SK-N-SH treated with all-trans-retinoic acid at 6 μM for 48 hours (cell line): ENCODE results near the gene LITAF.

Experiments
- PATZ1 ChIP-seq: fragments of 250-450 bp; sonication (Bioruptor Pico); IDR thresholded peaks from 2 replicates; pipeline ENCODE4 v1.8.0; 2020; ENCODE audit warnings: mild to moderate bottlenecking, moderate library complexity, borderline replicate concordance
- TSHZ2 ChIP-seq: fragments of 250-450 bp; sonication (Bioruptor Pico); IDR thresholded peaks from 2 replicates; pipeline ENCODE4 v1.5.0; 2020; ENCODE audit warnings: mild to moderate bottlenecking, moderate library complexity
- ZNF565 ChIP-seq: fragments of 450-650 bp; formaldehyde crosslinking; conservative IDR thresholded peaks from 2 replicates; pipeline ENCODE4 v1.5.0; 2020; ENCODE audit warnings: low read depth, mild to moderate bottlenecking, moderate library complexity
- ZNF8 ChIP-seq: fragments of 450-650 bp; formaldehyde crosslinking; IDR thresholded peaks from 2 replicates; pipeline ENCODE4 v1.5.0; 2020; ENCODE audit warnings: mild to moderate bottlenecking, moderate library complexity

DNA sequence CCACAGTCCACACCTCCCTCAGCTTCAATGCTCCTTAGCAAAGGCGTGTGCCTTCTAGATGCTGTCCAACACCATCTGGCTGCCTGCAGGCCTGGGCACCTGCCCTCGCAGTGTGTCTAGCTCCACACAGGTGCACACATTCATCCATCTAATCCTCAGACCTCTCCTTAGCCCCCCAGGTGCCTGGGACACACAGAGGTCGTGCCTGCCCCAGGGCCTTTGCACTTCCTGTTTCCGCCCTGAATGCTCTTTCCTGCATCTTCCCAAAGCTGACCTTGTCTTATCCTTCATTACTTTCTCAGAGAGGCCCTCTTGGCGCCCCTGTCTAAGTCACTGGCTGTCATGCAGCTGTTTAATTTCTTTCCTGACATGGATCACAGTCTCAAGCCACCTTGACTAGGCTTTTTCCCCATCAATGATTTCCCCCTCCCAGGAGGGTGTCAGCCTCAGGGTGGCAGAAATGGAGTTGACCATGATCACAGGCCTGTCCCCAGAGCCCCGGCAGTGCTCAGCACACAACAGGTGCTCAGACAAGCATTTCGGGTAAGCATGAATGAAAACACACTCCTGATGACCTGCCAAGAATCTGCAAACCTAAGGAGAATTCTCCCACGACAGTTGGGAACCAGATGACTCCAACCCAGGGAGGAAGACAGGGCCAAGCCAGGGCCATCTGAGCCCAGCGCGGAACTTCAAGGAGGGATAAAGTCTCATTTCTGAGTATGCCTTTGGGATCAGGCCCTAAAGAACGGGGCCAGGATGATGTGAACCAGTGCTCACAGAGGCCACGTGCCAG, 76.3 kb downstream of the LITAF start:
- TF ChIP-seq PATZ1 (CRISPR knock-in tag) (no peak), ZNF565 (CRISPR knock-in tag) (no peak), TSHZ2 (CRISPR knock-in tag) (no peak), ZNF8 (CRISPR knock-in tag) (no peak)
